VCaP (cell line): ENCODE results near the gene NME2.

Experiments
- H3K27ac ChIP-seq: fragments of 450-650 bp; 2 replicates; pipeline ENCODE4 v1.5.1; 2017
- CTCF ChIP-seq: fragments of 450-650 bp; conservative IDR thresholded peaks from 2 replicates; pipeline ENCODE4 v1.5.1; 2017; ENCODE audit warnings: mild to moderate bottlenecking, moderate library complexity

Gene NME2

GRCh38 chr17:51154176-51154575 lies 12.0 kb upstream of the NME2 start:
- H3K27ac ChIP-seq: peak overlapping the region; percentile 87
- no peak for TF ChIP-seq CTCF

- no peak for TF ChIP-seq CTCF
- H3K27ac ChIP-seq: peak overlapping the region; percentile 87; the same call in 1 of the 2 replicates
Observed at GRCh38 chr17:51155416-51155815, 10.8 kb upstream of the NME2 start.

GRCh38 chr17:51159604-51160003 lies 6.6 kb upstream of the NME2 start:
- no peak for TF ChIP-seq CTCF
- no peak overlapping the region for H3K27ac ChIP-seq

DNA sequence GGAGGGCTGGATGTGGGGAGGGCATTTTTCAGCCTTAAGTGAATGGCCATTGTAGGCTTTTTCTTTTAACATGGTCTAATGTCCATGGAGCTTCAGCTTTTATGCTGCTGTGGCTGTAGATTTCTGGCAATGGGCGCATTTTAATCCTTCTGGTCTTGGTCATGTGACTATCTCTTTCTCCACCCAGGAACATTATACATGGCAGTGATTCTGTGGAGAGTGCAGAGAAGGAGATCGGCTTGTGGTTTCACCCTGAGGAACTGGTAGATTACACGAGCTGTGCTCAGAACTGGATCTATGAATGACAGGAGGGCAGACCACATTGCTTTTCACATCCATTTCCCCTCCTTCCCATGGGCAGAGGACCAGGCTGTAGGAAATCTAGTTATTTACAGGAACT lies 4.7 kb upstream of the NME2 start:
- TF ChIP-seq CTCF: no peak

GRCh38 chr17:51164911-51165679 lies 1.1 kb upstream of the NME2 start:
- H3K27ac ChIP-seq: peak overlapping the region; percentile 97
- TF ChIP-seq CTCF: no peak

More for the DNA sequence above, 4.7 kb upstream of the NME2 start:
- no peak overlapping the region for H3K27ac ChIP-seq

DNA sequence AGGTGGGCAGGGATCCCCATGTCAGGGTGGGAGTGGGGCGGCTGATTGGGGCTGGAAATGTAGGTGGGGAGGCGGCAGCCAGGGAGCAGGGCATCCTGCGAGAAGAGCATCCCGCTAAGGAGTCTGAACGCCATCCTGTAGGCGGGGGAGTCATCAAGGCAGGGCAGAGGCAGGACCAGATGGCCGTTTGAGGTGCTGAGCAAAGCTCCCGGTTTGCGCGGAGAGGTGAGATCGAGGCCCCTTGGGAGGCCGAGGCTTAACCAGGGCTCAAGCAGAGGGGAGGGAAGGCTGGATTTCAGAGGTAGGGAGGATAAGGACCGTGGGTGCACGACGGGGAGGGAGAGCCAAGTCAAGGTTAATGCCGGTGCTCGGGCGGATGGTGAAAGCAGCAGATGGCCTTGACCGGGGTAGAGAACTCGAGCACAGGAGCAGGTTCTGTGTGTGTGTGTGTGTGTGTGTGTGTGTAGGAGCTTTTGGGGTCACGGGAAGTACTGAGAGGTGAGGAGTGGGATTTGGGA lies 472 bp upstream of the NME2 start:
- H3K27ac ChIP-seq: peak overlapping the region; percentile 97
- no peak for TF ChIP-seq CTCF

DNA sequence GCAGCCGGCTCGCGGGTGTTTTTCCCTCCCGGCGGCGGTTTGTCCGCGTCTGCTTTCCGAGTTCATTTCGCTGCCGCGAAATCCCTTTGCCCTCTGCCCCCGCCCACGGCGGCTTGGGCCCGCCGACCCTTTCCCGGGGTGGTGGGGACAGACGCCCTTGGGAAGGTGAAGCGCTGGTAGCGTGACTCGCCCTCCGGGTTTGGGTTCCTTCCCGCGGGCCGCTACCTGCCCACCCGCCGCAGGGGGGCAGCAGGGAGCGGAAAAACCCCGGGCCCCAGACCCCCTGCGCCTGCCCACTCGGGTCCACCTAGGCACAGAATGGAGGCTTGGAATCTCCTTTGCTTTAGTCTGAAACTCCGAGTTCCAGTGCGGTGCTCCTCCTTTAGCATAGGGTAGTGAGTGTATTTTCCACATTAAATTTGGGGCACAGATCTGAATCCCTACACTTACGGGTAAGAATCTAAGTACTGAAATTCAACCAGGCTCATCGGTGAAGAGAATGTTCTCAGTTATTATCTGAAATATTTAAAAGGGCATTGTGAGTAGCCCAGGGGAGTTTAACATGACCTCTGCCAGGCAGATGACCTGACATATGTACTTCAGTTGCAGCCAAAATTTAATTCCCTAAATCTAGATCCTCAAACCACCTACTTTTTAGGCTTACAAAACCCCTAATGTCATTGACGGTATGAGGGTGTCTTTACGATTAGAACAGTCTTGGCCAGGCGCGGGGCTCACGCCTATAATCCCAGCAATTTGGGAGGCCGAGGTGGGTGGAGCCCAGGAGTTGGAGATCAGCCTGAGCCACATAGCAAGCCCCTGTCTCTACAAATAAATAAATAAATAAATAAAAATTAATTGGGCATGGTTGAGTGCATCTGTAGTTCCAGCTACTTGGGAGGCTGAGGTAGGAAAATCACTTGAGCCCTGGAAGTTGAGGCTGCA lies 1.0 kb downstream of the NME2 start:
- H3K27ac ChIP-seq: peak overlapping the region; percentile 97
- TF ChIP-seq CTCF: peak; percentile 95
